Left hindlimb (tissue), 1 donor: Measurements from ENCODE around the gene TTLL1.
"Not testable (repeated sequence)": the region's sequence is repeated elsewhere in the genome, so short reads cannot be mapped to it uniquely, and the experiment has no call there.

Experiments used
- DNase-seq: peaks from one replicate; pipeline ENCODE4 v3.0.0-alpha.2; 2018

The TTLL1 gene

DNA sequence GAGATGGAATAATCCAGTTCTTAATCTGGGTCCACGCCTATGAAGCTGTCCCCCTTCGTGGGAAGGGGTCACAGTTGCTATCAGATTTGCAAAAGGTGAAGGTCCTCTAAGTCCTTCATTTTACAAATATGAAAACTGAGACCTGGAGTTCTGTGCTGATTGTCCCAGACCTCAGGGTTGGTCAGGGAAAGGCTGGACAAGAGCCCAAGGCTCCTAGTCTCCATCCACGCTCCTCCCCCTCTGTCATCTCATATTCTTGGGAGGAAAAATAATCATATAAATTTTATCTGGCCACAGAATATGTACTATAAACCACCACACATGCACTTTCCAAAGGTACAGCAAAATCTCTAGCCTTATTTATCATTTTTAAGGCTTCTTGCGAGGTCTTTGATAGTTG is 79.7 kb downstream of the TTLL1 start:
- DNase-seq: no peak

DNA sequence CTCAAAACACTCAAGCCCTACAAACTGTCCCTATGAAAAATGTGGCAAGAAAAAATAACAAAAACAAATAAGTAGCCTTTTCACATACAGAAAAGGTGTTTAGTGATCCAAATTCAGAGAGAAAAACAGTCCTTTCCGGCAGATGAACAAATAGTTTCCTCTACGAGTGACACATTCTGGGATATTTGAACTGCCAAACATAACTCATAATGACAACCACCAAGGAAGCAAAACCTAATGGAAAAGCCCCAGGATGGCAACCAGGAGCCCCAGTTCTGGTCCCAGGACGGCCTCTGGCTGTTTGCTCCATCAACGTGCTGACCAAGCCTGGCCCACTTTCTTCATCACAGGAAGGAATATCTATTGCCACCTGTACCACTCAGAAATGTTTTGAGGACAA is 80.3 kb downstream of the TTLL1 start:
- no peak for DNase-seq

DNA sequence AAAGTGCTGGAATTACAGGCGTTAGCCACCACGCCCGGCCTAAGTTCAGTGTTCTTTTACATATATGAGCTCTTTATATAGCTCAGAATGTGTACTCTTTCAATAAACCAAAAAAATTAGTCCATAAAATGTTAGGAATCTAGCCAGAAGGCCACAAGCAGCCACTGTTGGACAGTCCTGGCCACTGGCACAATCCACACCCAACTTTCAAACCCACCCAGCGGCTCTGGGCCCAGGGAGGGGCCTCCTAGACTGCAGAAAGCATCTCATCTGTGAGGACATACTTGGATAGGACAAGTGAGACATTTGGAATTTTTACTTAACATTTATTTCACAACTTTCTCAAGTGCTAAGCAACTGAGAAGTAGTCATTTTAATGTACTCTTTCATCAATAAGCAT is 80.7 kb downstream of the TTLL1 start:
- DNase-seq: no peak

DNA sequence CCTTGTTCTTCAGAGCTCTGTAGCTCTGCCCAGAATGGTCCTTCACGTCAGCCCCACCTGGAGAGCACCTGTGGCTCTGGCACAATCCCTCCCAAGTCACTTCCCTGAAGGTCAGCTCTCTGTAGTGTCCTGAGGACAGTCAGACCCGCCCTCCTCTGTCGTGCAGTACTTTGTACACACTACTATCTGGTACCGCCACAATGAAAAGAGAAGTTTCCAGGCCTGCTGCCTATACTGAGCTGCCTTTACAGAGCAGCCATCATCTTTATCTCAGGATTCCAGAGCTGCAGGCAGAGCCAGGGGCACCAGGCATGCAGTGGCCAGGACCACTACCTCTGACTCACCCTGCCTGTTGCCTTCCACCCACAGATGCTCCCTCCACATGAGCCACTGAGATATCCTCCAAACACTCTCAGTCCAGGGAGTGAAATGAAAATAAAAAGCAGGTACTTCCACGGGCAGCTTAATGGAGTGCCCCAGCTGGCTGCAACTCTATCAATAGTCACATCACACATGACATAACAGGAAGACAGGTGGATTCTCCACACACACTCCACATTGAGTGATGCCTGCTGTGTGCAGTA is 81.6 kb downstream of the TTLL1 start:
- no peak for DNase-seq

DNA sequence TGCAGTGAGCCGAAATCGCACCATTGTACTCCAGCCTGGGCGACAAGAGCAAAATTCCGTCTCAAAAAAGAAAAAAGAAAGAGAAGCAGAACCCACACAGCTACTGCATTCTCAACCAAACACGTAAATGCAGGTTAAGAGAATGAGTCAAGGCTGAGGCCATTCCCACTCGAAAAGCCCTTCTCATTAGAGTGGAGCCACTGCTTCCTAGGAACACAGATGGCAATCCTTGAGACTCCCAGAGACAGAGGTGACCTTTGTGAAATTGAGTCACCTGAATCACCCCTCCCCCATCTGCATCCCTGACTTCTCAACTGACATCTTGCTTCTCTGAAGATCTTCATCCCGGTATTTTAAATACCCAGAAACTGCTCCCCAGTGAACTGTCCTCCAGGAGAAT is 82.4 kb downstream of the TTLL1 start:
- DNase-seq: no peak

DNA sequence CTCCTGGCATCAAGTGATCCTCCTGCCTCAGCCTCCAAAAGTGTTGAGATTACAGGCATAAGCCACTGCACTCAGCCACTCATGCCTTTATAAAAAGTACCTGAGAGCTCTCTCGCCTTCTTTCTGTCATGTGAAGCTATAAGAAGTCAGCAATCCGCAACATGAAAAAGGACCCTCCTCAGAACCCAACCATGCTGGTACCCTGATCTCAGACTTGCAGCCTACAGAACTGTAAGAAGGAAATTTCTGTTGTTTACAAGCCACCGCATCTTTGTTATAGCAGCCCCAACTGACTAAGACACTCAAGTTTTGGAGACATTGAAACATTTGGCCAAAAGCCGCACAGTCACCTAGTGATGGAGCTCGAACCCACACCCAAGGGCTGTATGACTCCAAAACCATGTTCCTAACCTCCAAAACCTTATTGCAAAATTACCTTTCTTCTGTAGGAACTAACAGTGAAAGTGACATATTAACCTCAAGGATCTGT is 83.1 kb downstream of the TTLL1 start:
- DNase-seq: no peak

DNA sequence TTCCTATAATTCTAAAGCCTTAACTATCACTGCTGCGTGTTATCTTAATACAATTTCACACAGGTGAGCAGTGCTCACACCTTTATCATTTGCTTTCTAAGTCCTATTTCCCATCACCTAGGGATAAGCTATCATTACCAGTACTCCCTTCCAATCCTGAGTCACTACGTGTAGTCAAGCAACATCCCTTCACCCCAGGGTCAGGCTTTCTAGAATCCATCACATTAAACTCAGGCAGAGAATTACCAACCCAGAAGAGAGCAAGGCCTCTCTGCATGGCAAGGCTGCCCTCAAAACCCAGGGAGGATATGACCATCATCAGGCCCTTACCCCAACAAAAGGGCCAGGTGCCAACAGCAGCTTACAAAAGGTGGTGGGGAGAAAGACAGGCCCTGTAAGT is 84.1 kb downstream of the TTLL1 start:
- DNase-seq: peak; percentile 9

DNA sequence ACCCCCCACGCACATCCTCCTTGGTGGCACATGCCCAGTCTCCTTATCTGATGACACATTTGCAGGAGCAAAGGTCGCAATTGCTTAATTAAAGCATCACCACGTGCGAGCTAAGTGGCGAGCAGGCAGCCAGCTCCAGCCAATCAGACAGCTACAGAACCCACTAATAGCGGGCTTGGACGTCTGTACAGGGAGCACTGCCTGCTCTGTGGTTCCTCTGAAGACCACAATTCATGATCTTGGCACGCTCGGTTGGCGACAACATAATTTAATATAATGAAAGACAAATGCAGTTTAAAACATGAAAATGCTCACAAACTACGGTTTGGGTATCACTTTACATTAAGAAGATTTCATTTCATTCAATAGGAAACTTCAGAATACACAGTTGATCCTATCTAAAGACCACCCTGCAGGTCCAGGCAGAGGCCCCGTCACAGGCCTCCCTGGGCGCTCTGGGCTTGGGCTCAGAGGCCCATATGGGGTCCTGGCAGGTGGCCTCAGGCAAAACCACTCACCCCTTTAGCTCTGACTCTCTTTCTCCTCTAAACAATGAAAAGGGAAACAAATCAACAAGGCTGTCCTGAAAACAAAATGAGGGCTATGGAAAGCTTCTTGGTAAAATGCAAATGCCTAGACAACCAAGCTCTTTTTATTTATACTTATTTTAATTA is 84.7 kb downstream of the TTLL1 start:
- DNase-seq: no peak

DNA sequence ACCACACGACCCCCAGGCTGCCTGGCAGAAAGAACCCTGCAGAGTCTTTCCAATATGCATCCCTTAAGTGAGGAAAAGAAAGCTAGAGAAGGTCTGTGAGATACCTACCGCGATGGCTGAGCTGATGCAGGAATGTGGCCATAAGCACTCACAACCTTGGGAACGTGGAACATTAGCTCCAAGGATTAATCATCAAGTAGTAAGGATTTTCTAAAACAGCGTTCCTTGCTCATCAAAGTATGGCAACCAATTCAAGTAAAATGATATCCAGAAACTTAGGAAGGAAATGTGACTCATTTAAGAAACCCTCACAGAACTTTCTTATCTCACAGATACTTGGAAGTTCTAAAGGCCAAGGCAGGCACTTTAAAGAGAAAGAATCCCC is 87.0 kb downstream of the TTLL1 start:
- no peak for DNase-seq

DNA sequence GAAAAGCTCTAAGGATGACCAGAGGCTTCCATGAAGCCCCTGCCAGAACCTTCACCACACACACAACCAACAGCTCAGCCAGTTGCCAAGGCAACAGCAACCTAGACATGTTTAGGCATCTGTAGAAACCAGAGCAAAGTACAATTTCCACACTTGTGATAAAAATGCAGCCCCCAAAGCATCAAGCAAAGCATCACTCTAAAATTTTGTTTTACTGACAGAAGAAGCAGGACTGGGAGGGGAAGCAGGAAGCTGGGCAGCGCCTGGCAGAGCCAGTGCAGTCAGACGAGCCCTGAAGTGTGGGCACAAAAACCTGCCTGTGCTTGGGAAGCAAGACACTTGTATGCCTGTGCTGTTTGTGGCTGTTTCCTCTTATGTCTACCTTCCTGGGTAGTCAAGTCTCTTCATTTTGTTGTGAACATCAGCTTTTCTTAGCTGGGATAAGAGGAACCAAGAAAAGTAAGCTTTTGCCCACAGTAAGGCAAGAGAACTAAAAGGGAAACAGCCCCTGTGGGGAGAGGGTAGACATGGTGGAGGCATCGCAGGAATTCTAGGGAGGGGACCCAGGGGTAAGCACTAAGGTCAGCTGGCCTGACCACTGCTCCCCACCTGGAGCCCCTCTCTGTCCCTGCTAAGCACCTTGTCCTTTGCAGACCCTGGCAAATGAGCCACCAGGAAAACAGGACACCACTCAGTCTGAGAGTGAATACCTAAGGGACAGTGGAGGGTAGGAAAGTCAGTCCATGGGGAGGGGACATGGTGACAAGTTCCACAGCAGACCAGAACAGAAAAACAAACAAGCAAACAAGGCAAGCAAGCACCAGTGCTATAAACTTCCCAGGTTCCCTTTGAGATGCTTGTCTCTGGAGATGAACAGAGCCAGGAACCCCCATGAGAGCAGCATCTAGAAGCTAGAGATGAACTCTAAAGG is 87.7 kb downstream of the TTLL1 start:
- DNase-seq: no peak

DNA sequence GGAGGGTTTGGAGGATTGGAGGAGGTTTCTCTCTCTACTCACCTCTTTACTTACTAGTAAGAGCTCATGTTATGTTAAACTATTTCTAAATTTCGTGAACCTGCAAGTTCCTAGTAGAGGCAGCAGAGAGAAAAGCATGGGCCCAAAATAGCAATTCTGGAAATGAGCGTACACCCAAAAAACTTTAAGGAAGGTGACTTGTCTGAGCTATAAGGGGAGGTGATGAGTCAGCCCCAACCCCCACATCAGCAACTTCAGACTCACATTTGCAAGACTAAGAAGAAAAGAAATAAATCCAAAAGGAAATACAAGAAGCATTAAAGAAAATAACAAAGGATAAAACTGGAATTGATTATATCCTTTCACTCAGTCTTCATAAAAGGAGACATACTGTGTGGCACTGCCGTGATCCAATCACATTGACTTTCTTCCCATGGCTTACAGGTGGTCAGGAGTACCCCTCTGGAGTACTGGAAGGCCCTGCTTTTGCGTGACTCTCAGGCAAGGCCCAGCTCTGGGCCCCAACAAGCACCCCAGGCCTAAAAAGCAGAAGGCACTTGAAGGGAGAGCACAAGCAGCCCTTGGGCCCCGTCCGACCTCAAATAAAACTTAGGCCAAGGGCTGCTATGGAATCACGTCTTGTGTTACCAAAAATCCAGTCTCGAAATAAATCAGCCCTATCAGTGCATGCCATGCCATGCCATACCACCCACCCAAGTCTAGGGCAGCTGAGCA is 88.6 kb downstream of the TTLL1 start:
- no peak for DNase-seq

DNA sequence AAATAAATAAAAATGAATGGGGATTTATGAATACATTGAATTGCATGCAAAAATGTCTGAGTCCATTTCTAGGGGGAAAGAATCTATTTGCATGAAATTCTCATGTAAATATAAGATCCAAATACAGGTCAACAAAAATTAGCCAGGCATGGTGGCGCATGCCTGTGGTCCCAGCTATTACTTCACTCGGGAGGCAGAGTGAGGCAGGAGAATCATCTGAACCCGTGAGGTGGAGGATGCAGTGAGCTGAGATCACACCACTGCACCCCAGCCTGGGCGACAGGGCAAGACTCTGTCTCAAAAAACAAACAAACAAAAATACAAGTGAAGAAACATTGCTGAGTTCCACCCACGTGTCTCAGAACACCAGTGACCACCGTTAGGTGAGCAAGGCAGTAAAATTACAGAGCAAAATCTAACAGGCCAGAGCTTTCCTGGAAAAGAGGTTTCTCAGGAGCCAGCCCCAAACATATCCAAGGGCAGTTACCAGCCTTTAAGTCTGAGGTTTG is 91.6 kb downstream of the TTLL1 start:
- no peak for DNase-seq

DNA sequence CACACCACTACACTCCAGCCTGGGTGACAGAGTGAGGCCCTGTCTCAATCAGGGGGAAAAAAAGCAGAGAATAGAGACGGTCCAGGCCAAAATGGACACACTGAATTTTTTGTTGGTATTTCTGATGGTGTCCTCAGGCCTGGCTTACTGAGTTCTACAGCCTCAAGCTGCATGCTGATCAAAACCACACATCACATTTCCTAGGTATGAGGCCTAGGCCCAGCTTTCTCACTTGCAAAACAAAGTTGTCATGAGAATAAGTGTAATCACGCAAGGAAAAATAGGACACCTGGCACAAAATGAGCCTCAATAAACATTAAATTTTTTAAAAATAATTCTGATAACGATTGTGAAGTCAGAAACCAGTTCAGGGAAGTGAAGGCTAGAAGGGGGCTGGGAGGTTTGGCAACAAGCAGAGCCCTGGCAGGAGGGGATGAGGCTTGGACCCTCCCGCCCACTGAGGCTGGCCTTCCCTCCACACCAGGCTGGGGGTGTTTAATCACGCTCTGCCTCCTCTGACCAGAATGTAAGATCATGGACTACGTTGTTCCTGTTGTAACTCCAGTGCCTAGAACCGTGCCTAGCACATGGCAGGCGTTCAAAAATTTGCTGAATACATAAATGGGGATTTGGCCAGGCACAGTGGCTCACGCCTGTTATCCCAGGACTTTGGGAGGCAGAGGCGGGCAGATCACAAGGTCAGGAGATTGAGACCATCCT is 92.4 kb downstream of the TTLL1 start:
- no peak for DNase-seq

DNA sequence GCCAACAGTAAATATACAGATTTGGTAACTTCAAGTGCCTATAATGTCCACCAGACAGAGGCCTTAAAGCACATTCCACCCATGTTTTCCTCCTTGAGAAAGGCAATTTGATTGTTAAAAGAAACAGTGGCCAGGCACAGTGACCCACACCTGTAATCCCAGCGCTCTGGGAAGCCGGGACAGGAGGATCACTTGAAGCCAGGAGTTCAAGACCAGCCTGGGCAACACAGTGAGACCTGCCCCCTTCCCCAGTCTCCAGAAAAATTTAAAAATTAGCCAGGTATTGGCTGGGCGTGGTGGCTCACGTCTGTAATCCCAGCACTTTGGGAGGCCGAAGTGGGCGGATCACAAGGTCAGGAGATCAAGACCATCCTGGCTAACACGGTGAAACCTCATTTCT is 93.5 kb downstream of the TTLL1 start:
- DNase-seq: not testable (repeated sequence)

DNA sequence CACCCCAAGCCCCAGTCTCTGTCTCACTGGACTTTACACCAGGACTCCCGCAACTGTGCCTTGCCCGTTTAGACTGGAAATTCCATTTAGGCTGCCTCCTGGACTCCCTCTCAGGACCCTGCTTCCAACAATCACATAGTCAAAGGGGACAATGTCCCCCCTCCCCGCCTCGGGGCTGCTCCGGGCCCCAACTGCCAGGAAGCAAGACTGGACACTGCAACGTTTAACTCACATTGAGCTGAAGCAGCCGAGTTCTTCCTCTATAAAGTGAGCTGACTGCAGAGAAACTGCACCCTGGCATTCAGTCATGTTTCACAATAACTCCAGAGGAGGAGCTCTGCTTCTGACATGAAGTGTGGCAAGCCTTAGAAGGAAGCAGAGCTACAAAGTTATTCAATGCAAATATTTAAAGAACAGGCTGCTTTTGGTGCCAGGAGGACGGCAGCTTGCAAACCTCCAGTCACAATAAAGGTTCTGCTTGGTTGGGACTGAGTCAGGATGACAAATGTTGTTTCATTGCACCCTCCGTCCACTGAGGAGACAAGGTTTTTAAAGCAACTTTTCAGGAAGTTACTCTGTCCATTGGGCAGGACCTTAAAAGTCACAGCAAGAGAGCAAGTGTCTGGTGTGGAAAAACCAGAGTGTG is 94.2 kb downstream of the TTLL1 start:
- DNase-seq: no peak

DNA sequence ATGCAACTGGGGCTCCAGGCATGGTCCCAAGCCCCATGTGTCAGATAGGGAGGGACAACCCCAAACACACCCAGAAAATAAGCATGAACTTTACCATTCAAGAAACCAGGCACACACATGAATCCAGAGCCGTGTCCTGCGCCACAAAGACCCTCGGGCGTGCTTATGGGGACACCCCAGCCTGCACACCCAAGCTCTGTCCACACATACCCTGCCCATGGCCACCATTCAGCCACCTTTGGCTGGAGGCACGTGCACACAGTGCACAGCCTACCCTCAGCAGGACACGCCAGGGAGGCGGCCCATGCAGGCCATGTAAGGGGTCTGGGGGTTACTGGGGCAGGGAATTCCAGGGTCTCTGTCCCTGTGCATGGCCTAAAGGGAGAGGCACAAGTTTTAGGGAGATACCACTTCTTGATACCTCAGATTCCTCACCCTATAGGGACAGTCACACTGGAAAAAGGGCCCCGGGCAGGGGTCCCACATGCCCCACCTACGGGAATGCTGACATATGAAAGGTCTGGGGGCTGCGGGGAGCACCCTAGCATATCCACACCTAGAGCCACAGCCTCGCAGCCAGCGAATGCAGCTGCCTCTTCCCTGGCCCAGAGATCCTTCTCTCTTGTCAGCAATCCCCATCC is 94.8 kb downstream of the TTLL1 start:
- DNase-seq: no peak

DNA sequence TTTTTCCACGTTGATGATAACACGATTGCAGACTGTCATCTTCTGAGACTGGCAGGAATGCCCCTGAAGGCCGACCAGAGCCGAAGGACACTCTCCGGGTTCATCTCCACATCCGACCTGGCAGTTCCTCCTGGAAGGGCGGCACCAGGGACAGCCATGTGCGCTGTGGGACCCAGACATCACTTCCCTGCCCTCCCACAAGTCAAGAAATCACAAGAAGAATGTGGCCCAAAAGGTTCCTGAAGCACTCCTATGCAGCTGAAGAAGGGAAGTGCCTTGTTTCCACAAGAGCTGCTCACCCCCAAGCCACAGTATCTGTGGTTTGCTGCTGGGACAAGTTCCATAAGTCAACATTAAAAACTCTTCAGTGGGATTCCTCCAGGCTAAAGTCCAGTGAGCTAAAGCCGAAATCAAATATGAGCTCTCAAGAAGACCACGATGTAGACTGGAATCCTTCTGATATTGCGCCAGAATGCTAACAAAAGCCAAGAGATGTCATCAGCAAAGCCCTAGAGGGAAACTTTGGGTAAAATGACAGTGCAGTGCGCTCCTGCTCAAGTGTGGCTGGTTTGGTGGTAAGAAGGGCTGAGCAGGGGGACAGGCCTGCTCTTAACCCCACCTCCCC is 95.4 kb downstream of the TTLL1 start:
- peak; percentile 35 for DNase-seq

DNA sequence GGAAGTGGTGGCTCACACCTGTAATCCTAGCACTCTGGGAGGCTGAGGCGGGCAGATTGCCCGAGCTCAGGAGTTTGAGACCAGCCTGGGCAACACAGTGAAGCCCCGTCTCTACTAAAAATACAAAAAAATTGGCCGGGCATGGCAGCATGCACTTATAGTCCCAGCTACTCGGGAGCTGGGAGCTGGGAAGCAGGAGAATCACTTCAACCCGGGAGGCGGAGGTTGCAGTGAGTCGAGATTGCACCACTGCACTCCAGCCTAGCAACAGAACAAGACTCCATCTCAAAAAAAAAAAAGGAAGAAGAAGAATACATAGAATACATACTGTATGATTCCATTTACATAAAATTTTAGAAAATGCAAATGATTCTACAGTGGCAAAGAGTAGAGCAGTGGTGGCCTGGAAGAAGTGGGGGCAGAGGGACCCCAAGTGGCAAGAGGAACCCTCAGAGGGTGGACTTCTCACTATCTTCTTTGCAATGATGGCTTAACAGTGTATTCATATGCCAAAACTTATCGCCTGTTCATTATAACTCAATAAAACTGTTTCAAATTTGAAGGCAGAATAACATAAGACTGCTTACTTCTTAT is 96.2 kb downstream of the TTLL1 start:
- no peak for DNase-seq

DNA sequence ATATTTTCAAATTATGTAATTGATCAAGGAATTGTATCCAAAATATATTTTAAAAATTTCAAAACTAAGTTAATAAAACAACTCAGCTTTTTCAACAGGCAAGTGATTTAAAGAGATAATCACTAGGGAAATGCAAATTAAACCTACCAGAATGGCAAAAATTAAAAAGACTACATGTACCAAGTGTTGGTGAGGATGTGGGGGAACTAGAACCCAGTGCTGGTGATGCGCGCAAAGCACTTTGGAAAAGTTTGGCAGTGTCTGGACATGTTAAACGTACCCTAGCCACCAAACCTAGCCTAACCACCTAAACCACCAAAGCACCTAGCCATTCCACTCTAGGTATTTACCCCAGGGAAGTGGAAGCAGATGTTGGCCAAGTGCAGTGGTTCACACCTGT is 97.1 kb downstream of the TTLL1 start:
- DNase-seq: no peak

DNA sequence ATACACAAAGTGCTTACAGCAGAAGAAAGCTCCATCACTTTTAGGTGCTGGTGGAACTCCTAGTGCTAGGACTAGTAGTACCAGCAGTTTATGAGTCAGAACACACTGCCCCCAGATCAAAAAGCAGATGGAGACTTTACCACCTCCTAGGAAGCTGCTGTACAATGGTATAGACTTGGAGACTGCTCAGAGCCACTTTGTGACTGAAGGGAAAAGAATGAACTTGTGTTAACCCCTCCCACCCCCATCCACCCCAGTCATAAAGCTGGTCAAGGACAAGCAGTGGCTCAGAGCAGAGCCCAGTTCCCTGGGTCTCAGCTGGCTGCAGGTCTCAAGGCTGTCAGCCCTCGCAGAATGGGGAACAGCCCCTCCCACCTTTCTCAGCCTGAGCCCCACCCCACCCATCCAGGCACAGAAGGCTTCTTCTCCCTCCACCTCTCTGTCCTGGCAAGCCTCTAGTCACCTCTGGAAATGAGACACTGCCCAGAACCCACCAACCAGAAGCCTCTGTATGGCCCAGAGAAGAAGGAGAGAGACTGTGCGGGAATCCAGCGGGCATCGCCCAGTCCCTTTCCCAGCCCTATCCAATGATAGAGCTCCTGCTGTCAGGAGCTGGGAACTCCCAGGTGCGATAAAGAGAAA is 98.1 kb downstream of the TTLL1 start:
- peak; percentile 25 for DNase-seq
